PFSK-1 (cell line): Measurements from ENCODE around the gene ARHGEF33.

Experiments
- REST ChIP-seq, 2 experiments: IDR thresholded peaks; 2 replicates each; pipeline versions ENCODE4 v1.6.1 to v1.8.0; 2011 to 2012; ENCODE audit warnings: low read depth in 2 of 2, low read length in 2 of 2, control low read depth in 1 of 2, inconsistent platforms in 1 of 2, mild to moderate bottlenecking in 1 of 2, moderate library complexity in 1 of 2; ENCODE audit not compliant: insufficient read depth in 1 of 2
- TAF1 ChIP-seq: IDR thresholded peaks from 2 replicates; pipeline ENCODE4 v1.6.1; 2012; ENCODE audit warnings: low read length, control low read depth, borderline replicate concordance; ENCODE audit not compliant: insufficient read depth

GRCh38 chr2:38973266-38973665 is 83.6 kb downstream of the ARHGEF33 start:
- TF ChIP-seq TAF1 (no peak), REST (IDR thresholded peaks at IDR 0.05; ENCODE audit: insufficient read depth in 1 of 2, low read depth in 2 of 2, low read length in 2 of 2) (no peak)
